Stimulated activated naive B cell treated with anti-CD40 and anti-IgM and Interleukin-4, amounts not matched to agents 10 μg/mL and 1 μg/mL and 100 μg/mL, for 72 hours (primary cell): ENCODE measurements around the gene MBNL3.
"Not testable (repeated sequence)": the region's sequence is repeated elsewhere in the genome, so short reads cannot be mapped to it uniquely, and the experiment has no call there.

ENCODE experiments used
- ATAC-seq, 2 donors: fragments of 150-1000 bp; cut with Tn5 transposase; replicated peaks; 2 replicates each; pipeline ENCODE4 v1.10.0; 2021; ENCODE audit warnings: moderate library complexity in 1 of 2
- DNase-seq: peaks from one replicate; pipeline ENCODE4 v3.0.0; 2021
- H3K27ac Mint-ChIP-seq: one replicate; pipeline ENCODE4 v1.8.0; 2022; ENCODE audit warnings: mild to moderate bottlenecking, mixed read lengths
- H3K27me3 Mint-ChIP-seq, 2 donors: one replicate each; pipeline ENCODE4 v1.8.0; 2022; ENCODE audit warnings: mixed read lengths in 2 of 2
- H3K36me3 Mint-ChIP-seq, 2 donors: one replicate each; pipeline ENCODE4 v1.8.0; 2022; ENCODE audit warnings: mixed read lengths in 2 of 2, mild to moderate bottlenecking in 1 of 2
- H3K4me1 Mint-ChIP-seq, 2 donors: one replicate each; pipeline ENCODE4 v1.8.0; 2022; ENCODE audit warnings: mixed read lengths in 2 of 2, mild to moderate bottlenecking in 1 of 2
- H3K4me3 Mint-ChIP-seq, 2 donors: one replicate each; pipeline ENCODE4 v1.8.0; 2022; ENCODE audit warnings: mild to moderate bottlenecking in 2 of 2, mixed read lengths in 2 of 2, moderate library complexity in 1 of 2
- H3K9me3 Mint-ChIP-seq, 2 donors: one replicate each; pipeline ENCODE4 v1.8.0; 2022; ENCODE audit warnings: mixed read lengths in 2 of 2, mild to moderate bottlenecking in 1 of 2

Gene MBNL3

GRCh38 chrX:132467989-132468388 is 20.8 kb downstream of the MBNL3 start:
- Mint-ChIP-seq H3K36me3 (peaks cover 0 to 2% of the 10 kb centered on the region in 2 donors), H3K9me3 (no peaks in the 10 kb centered on the region), H3K27ac (no peak overlapping the region), H3K27me3 (peaks cover 0 to 4% of the 10 kb centered on the region in 2 donors), H3K4me1 (peaks cover 0 to 5% of the 10 kb centered on the region in 2 donors), H3K4me3 (no peak overlapping the region)
- ATAC-seq (no peak), DNase-seq (no peak)

- Mint-ChIP-seq H3K27ac (no peak overlapping the region), H3K4me3 (no peak overlapping the region)
- no peak for ATAC-seq
Measured at GRCh38 chrX:132467026-132467425, 21.8 kb downstream of the MBNL3 start.

DNA sequence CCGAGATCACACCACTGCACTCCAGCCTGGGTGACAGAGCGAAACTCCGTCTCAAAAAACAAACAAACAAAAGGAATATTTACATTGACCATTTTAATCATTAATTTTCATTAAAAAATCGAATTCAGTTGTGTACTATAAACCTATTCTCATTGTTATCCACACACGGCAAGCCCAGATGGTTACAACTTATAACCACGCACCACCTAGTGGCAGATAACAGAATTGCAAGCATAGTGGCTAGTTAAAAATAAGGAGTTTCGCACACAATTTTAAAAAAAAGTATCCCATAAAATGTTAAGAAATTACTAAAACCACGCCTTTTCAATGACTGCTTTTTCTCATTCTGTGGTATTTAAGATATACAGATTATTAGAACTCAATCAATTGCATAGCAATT is 25.4 kb downstream of the MBNL3 start:
- Mint-ChIP-seq H3K4me1 (peaks cover 0 to 9% of the 10 kb centered on the region in 2 donors), H3K27ac (no peak overlapping the region)
- DNase-seq, result no peak

More at GRCh38 chrX:132467026-132467425, 21.8 kb downstream of the MBNL3 start:
- DNase-seq, result no peak
- peaks cover 0 to 6% of the 10 kb centered on the region in 2 donors for H3K4me1 Mint-ChIP-seq
- H3K36me3 Mint-ChIP-seq, result peaks cover 0 to 2% of the 10 kb centered on the region in 2 donors
- no peaks in the 10 kb centered on the region for H3K9me3 Mint-ChIP-seq
- peaks cover 0 to 2% of the 10 kb centered on the region in 2 donors for H3K27me3 Mint-ChIP-seq

GRCh38 chrX:132461886-132462285 is 27.0 kb downstream of the MBNL3 start:
- ATAC-seq, result no peak

More for the DNA sequence above, 25.4 kb downstream of the MBNL3 start:
- Mint-ChIP-seq H3K36me3 (peaks cover 3 to 4% of the 10 kb centered on the region in 2 donors), H3K27me3 (peaks cover 0 to 4% of the 10 kb centered on the region in 2 donors), H3K9me3 (peaks cover 2 to 5% of the 10 kb centered on the region in 2 donors), H3K4me3 (no peak overlapping the region)
- no peak for ATAC-seq

DNA sequence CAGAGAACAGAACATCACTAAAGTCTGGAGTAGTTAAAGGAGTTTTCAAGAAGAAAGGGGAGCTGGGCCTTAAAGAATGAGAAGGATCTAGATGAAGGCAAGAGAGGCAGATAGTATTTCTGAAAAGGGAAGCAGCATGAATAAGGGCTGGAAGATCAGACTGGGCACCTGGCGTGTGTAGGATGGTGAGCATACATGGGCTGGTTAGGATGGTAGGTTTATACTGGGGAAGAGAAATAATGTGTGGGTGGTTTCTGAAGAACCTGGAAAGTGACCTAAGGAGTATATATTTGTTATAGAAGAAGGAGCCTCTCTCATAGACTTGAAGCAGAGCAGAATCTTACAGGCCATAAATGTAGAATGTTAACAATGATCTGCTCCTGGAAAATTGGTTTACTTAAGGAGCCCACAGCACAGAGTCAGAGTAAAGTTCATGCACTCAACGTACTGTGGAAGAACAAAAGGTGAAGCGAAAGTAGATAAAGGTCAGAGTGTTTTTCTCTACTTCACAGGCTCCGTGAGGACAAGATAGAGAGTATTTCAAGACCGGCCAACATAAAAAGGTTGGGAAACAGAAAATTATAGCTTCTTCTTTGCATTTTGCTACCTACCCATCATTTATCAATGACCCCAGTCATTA is 35.8 kb downstream of the MBNL3 start:
- peaks cover 2 to 11% of the 10 kb centered on the region in 2 donors for H3K9me3 Mint-ChIP-seq
- H3K36me3 Mint-ChIP-seq, result peaks cover 5 to 9% of the 10 kb centered on the region in 2 donors
- DNase-seq (peak; percentile 2), ATAC-seq (peak; percentile 94 to 95)
- H3K4me3 Mint-ChIP-seq, result peak overlapping the region; percentile 5 to 34
- peaks cover 8 to 14% of the 10 kb centered on the region in 2 donors for H3K4me1 Mint-ChIP-seq
- H3K27ac Mint-ChIP-seq, result peak overlapping the region; percentile 10
- peaks cover 0 to 16% of the 10 kb centered on the region in 2 donors for H3K27me3 Mint-ChIP-seq

More at GRCh38 chrX:132461886-132462285, 27.0 kb downstream of the MBNL3 start:
- Mint-ChIP-seq H3K27ac (no peak overlapping the region), H3K27me3 (peaks cover 0 to 4% of the 10 kb centered on the region in 2 donors), H3K4me1 (peaks cover 0 to 9% of the 10 kb centered on the region in 2 donors), H3K9me3 (peaks cover 2 to 5% of the 10 kb centered on the region in 2 donors), H3K36me3 (peaks cover 3 to 4% of the 10 kb centered on the region in 2 donors), H3K4me3 (no peak overlapping the region)
- no peak for DNase-seq

DNA sequence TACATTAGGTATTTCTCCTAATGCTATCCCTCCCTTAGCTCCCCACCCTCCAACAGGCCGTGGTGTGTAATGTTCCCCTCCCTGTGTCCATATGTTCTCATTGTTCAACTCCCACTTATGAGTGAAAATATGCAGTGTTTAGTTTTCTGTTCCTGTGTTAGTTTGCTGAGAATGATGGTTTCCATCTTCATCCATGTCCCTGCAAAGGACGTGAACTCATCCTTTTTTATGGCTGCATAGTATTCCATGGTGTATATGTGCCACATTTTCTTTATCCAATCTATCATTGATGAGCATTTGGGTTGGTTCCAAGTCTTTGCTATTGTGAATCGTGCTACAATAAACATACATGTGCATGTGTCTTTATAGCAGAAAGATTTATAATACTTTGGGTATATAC is 42.9 kb downstream of the MBNL3 start:
- H3K4me1 Mint-ChIP-seq, result peaks cover 5 to 16% of the 10 kb centered on the region in 2 donors
- H3K9me3 Mint-ChIP-seq, result peaks cover 4 to 11% of the 10 kb centered on the region in 2 donors
- not testable (repeated sequence) for DNase-seq, H3K27ac Mint-ChIP-seq, ATAC-seq, H3K4me3 Mint-ChIP-seq
- peaks cover 0 to 10% of the 10 kb centered on the region in 2 donors for H3K27me3 Mint-ChIP-seq
- H3K36me3 Mint-ChIP-seq, result peaks cover 4 to 12% of the 10 kb centered on the region in 2 donors

- Mint-ChIP-seq H3K27me3 (peaks cover 0 to 1% of the 10 kb centered on the region in 2 donors), H3K27ac (peak overlapping the region; percentile 3), H3K4me3 (no peak overlapping the region), H3K36me3 (peaks cover 0 to 3% of the 10 kb centered on the region in 2 donors), H3K9me3 (peaks cover 4 to 5% of the 10 kb centered on the region in 2 donors), H3K4me1 (peaks cover 5 to 16% of the 10 kb centered on the region in 2 donors)
- ATAC-seq (no peak), DNase-seq (no peak)
Measured at GRCh38 chrX:132444936-132445335, 43.9 kb downstream of the MBNL3 start.

DNA sequence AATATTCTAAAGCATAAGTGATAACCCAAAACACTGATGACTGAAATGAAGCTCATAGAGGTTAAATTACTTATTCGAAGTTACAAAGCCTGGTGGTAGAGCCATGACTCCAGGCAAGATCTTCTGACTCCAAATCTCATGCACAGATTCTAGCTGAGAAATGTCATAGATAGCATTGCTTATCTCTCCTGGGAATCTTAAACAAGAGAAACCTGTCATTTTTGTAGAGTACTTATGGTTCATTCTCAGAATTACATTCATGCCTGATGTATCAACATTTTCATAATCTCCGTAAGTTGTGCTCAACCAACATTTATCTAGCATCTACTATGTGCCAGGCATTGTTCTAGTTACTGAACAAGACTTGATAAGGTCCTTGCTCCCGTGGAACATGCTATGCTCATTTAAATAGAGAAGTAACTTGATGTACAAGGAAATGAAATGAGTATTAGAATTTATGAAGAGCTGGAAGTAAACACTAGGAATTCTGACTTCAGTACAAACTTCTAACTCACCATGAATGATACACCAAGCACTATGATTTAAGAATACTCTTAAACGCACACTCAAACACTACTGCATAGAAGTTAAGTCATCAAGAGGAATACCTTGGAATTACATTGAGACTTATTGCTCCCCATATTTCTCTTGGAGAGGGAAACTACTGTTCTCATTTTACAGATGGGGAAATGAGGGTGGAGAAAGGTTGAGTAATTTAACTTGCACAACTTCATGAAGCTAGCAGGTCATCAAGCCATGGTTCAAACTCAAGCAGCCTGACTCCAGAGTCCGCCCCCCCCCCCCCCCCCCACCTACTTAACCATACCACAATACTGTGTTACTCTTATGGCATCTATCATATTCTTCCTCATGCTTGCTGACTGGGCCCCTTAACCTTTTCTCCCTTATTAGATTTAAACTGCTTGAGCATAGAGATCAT is 45.4 kb downstream of the MBNL3 start:
- DNase-seq (no peak), ATAC-seq (no peak)
- Mint-ChIP-seq H3K27me3 (no peaks in the 10 kb centered on the region), H3K4me3 (no peak overlapping the region), H3K36me3 (peaks cover 0 to 3% of the 10 kb centered on the region in 2 donors), H3K27ac (no peak overlapping the region), H3K9me3 (peaks cover under 1 to 2% of the 10 kb centered on the region in 2 donors), H3K4me1 (peaks cover 5 to 16% of the 10 kb centered on the region in 2 donors)

DNA sequence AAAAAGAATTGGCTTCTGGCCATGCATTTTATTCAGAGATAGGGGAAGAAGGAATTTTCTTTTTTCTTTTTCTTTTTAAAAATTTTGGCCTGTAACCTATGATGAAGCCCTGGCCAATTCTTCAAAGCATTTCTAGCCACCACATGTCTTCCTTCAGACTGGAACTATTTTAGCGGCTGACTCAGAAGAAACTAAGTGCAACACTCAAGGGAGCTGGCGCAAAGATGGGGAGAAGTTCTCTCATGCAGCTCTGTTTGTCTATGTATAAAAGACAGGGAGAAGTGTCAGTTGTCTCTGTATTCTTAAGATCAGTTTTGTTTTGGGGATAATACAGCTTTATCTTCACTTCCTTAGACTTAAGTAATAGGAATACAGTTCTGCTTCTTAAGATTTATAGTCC is 46.1 kb downstream of the MBNL3 start:
- Mint-ChIP-seq H3K9me3 (peaks cover 0 to 1% of the 10 kb centered on the region in 2 donors), H3K4me1 (peaks cover 5 to 16% of the 10 kb centered on the region in 2 donors), H3K27me3 (no peaks in the 10 kb centered on the region), H3K36me3 (peaks cover 0 to 3% of the 10 kb centered on the region in 2 donors), H3K27ac (no peak overlapping the region), H3K4me3 (no peak overlapping the region)
- ATAC-seq (no peak), DNase-seq (no peak)

- ATAC-seq (no peak), DNase-seq (no peak)
- peaks cover 0 to 9% of the 10 kb centered on the region in 2 donors for H3K27me3 Mint-ChIP-seq
- peaks cover 7 to 13% of the 10 kb centered on the region in 2 donors for H3K36me3 Mint-ChIP-seq
- H3K27ac Mint-ChIP-seq, result no peak overlapping the region
- no peaks in the 10 kb centered on the region for H3K9me3 Mint-ChIP-seq
- no peak overlapping the region for H3K4me3 Mint-ChIP-seq
- H3K4me1 Mint-ChIP-seq, result peaks cover 3 to 5% of the 10 kb centered on the region in 2 donors
Measured at GRCh38 chrX:132435222-132435621, 53.6 kb downstream of the MBNL3 start.

- Mint-ChIP-seq H3K4me1 (peaks cover 3 to 5% of the 10 kb centered on the region in 2 donors), H3K27me3 (peaks cover 0 to 9% of the 10 kb centered on the region in 2 donors), H3K27ac (no peak overlapping the region), H3K4me3 (no peak overlapping the region), H3K9me3 (no peaks in the 10 kb centered on the region), H3K36me3 (peaks cover 7 to 13% of the 10 kb centered on the region in 2 donors)
- ATAC-seq (no peak), DNase-seq (no peak)
Measured at GRCh38 chrX:132433551-132433950, 55.3 kb downstream of the MBNL3 start.

DNA sequence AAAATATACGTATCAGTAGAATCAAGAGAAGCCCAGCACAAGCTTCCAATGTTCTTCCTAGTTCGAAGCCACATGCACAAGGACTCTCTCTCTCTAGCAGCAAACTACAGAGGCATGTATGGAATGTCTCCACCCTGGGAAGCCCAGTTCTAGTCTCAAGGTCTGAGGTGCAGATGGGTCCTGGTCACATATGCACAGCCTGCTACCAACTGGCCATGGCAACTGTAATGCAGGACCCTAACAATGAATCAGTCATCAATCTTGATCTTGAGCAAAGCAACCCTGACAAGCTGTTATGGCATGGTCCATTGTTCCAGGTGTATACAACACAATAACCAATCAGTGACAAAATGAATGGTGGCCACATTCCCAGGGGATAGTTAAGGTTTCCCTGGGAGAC is 55.8 kb downstream of the MBNL3 start:
- DNase-seq, result no peak
- Mint-ChIP-seq H3K36me3 (peaks cover 7 to 13% of the 10 kb centered on the region in 2 donors), H3K4me1 (peaks cover 3 to 5% of the 10 kb centered on the region in 2 donors), H3K9me3 (no peaks in the 10 kb centered on the region), H3K27ac (no peak overlapping the region), H3K4me3 (no peak overlapping the region), H3K27me3 (peaks cover 0 to 9% of the 10 kb centered on the region in 2 donors)
- no peak for ATAC-seq

DNA sequence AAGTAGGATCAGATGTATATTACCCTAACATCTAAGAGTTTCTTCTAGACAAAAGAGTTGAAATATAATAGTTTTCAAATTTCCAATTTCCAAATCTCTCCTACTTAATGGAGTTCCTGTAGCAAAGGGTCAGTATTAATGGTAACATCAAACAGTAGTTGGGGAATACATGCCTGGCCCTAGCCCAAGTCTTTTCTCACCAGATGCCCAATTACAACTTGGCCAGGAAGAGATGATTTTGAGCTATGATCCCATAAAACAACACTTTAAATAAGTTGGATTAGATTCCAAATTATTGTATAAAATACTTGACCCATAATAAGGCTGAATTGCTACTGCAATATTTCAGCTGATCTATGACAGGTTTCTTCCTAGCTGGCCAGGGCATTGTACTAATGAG is 59.9 kb downstream of the MBNL3 start:
- peaks cover 13 to 23% of the 10 kb centered on the region in 2 donors for H3K4me1 Mint-ChIP-seq
- peaks cover 0 to 5% of the 10 kb centered on the region in 2 donors for H3K27me3 Mint-ChIP-seq
- DNase-seq, result no peak
- H3K27ac Mint-ChIP-seq, result no peak overlapping the region
- peaks cover 6 to 9% of the 10 kb centered on the region in 2 donors for H3K36me3 Mint-ChIP-seq
- no peak for ATAC-seq
- H3K4me3 Mint-ChIP-seq, result no peak overlapping the region
- no peaks in the 10 kb centered on the region for H3K9me3 Mint-ChIP-seq

- DNase-seq (no peak), ATAC-seq (peak; percentile 36 to 39)
- no peaks in the 10 kb centered on the region for H3K9me3 Mint-ChIP-seq
- no peak overlapping the region for H3K27ac Mint-ChIP-seq
- H3K4me3 Mint-ChIP-seq, result peak overlapping the region in 1 of 2 donors; percentile 18
- H3K36me3 Mint-ChIP-seq, result peaks cover 3 to 4% of the 10 kb centered on the region in 2 donors
- peaks cover 10 to 25% of the 10 kb centered on the region in 2 donors for H3K4me1 Mint-ChIP-seq
- no peaks in the 10 kb centered on the region for H3K27me3 Mint-ChIP-seq
Measured at GRCh38 chrX:132426695-132427281, 62.0 kb downstream of the MBNL3 start.
